T-helper 1 cell treated with Interleukin-12 subunit alpha and Interleukin-12 subunit beta and Interleukin-4 antibody, amounts not matched to agents 30 μg/mL and 1 μg/mL, for 36 hours (primary cell): ENCODE results near the gene TGFA.

Experiments
- H3K27ac Mint-ChIP-seq: one replicate; pipeline ENCODE4 v1.8.0; 2021; ENCODE audit warnings: mild to moderate bottlenecking, mixed read lengths
- H3K27me3 Mint-ChIP-seq: one replicate; pipeline ENCODE4 v1.8.0; 2021; ENCODE audit warnings: low read depth, mixed read lengths
- H3K36me3 Mint-ChIP-seq: one replicate; pipeline ENCODE4 v1.8.0; 2021; ENCODE audit warnings: low read depth, mixed read lengths
- H3K4me1 Mint-ChIP-seq: one replicate; pipeline ENCODE4 v1.8.0; 2021; ENCODE audit warnings: low read depth, mixed read lengths
- H3K4me3 Mint-ChIP-seq: one replicate; pipeline ENCODE4 v1.8.0; 2021; ENCODE audit warnings: mild to moderate bottlenecking, moderate library complexity, mixed read lengths
- H3K9me3 Mint-ChIP-seq: one replicate; pipeline ENCODE4 v1.8.0; 2021; ENCODE audit warnings: mixed read lengths

TGFA gene

DNA sequence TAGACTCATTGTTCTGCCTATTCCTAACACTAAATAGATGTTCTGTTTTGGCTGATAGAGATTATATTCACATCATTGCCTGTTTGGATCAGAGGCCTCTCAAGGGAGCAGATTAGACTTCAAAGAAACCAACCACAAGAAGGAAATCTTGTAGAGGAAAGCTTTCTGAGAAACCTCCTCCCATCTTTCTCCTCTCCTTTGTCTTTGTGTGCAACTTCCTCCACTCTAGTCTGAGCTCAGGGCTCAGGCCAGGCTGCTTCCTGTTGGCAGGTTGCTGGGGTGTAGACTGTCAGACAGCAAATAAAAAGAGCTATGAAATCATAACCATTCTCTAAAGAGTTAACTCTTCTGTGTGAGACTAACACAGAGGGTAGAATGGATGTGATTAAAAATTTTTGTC lies 113.0 kb downstream of the TGFA start:
- peak overlapping the region; percentile 46 for H3K4me3 Mint-ChIP-seq
- peaks cover 18% of the 10 kb centered on the region for H3K4me1 Mint-ChIP-seq
- H3K27ac Mint-ChIP-seq: peak overlapping the region; percentile 73
- H3K36me3 Mint-ChIP-seq: peaks cover 1% of the 10 kb centered on the region
- H3K9me3 Mint-ChIP-seq: no peaks in the 10 kb centered on the region
- peaks cover 16% of the 10 kb centered on the region for H3K27me3 Mint-ChIP-seq

DNA sequence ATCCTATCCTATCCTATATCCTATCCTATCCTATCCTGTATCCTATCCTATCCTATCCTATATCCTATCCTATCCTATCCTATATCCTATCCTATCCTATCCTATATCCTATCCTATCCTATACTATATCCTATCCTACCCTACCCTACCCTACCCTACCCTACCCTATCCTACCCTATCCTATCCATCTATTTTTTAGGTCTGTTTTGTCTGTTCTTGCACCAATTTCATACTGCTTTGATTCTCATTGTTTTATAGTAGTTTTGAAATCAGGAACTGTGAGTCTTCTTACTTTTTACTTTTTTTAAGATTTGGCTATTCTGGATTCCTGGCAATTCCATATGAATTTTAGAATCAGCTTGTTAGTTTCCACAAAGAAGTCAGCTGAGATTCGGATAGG lies 118.5 kb downstream of the TGFA start:
- Mint-ChIP-seq H3K27me3 (peaks cover 32% of the 10 kb centered on the region), H3K9me3 (no peaks in the 10 kb centered on the region), H3K4me3 (no peak overlapping the region), H3K4me1 (peaks cover 7% of the 10 kb centered on the region), H3K27ac (no peak overlapping the region), H3K36me3 (peaks cover 1% of the 10 kb centered on the region)

DNA sequence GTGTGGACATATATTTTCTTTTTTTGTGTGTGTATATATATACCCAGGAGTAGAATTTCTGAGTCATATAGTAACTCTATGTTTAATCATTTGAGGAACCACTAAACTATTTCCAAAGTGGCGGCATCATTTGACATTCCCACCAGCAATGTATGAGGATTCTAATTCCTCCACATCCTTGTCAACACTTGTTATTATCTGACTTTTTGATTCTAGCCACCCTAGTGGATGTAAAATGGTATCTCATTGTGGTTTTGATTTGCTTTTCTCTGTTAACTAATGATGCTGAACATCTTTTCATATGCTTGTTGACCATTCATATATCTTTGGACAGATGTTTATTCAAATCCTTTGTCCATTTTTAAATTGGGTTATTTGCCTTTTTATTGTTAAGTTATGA lies 120.3 kb downstream of the TGFA start:
- H3K27me3 Mint-ChIP-seq: peaks cover 32% of the 10 kb centered on the region
- H3K36me3 Mint-ChIP-seq: no peaks in the 10 kb centered on the region
- H3K9me3 Mint-ChIP-seq: no peaks in the 10 kb centered on the region
- H3K4me3 Mint-ChIP-seq: no peak overlapping the region
- no peak overlapping the region for H3K27ac Mint-ChIP-seq
- H3K4me1 Mint-ChIP-seq: no peaks in the 10 kb centered on the region

GRCh38 chr2:70431716-70432347 lies 121.8 kb downstream of the TGFA start:
- Mint-ChIP-seq H3K4me1 (no peaks in the 10 kb centered on the region), H3K4me3 (no peak overlapping the region), H3K9me3 (no peaks in the 10 kb centered on the region), H3K27me3 (peaks cover 26% of the 10 kb centered on the region), H3K27ac (no peak overlapping the region), H3K36me3 (no peaks in the 10 kb centered on the region)

DNA sequence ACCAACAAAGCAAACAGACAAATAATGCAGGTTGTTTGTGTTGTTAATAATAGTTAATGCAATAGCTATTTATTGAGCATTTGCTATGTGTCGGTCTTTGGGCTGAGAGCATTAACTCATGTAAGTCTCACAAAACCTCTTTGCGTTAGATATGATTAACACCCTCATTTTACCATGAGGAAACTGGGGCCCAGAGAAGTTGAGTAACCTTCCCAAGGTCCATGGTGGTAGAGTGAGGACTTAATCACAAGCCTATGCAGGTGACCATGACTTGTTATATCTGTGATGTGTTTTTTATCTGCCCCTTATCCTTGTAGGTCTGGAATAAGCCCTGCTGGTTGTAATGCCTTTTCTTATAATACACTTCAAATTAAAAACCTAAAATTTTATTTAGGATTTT lies 127.3 kb downstream of the TGFA start:
- no peaks in the 10 kb centered on the region for H3K9me3 Mint-ChIP-seq
- H3K4me1 Mint-ChIP-seq: no peaks in the 10 kb centered on the region
- no peak overlapping the region for H3K27ac Mint-ChIP-seq
- no peak overlapping the region for H3K4me3 Mint-ChIP-seq
- no peaks in the 10 kb centered on the region for H3K36me3 Mint-ChIP-seq
- H3K27me3 Mint-ChIP-seq: peaks cover 6% of the 10 kb centered on the region

DNA sequence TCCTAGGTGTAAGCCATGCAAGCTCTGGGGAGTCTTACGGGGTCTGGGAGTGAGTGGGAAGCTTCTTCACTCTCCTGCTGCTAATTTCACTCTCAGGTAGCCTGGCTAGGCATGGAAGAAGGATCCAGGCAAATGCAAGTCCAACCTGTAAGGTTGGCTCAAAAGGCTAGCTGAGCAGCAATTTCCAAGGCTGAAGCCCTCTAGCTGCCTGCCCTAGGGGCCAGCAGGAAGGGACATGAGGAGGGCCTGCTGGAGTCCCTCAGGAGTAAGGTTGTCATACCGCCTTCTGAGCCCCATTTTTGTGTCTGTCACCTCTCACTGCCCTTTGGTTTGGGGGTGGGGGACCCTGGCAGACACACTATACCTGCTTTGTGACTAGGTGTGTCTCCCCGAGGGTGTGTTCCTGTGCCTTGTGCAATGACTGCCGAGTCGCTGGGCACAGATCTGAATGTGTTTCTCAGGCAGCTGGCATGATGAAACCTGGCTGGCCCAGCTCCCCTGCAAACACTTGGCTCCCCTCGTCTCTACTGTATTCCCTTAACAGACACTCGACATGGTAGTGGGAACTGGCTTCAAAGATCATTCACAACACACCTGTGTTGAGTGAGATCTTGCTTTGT lies 127.8 kb downstream of the TGFA start:
- no peak overlapping the region for H3K4me3 Mint-ChIP-seq

DNA sequence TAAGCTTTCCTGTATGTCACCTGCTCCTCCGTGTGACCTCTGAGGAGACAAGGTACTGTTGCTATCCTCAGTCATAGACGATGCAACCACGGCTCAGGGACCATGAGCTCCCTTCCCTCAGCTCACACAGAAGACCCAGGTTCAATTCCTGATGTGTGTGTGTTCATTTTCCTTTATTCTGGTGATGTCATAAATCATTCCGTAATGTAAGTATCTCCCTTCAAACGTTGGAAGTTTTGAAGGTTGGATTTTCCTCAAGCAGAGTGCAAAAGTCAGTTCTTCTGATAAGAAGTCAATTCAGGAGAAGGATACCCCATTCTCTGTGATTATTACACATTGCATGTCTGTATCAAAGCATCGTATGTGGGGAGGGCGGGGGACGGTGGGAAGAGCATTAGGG lies 132.9 kb downstream of the TGFA start:
- Mint-ChIP-seq H3K36me3 (no peaks in the 10 kb centered on the region), H3K4me3 (no peak overlapping the region), H3K27ac (no peak overlapping the region), H3K27me3 (peaks cover 10% of the 10 kb centered on the region), H3K4me1 (no peaks in the 10 kb centered on the region), H3K9me3 (no peaks in the 10 kb centered on the region)

More for the DNA sequence above, 127.8 kb downstream of the TGFA start:
- no peaks in the 10 kb centered on the region for H3K4me1 Mint-ChIP-seq
- H3K27me3 Mint-ChIP-seq: peaks cover 6% of the 10 kb centered on the region
- no peaks in the 10 kb centered on the region for H3K36me3 Mint-ChIP-seq
- H3K27ac Mint-ChIP-seq: no peak overlapping the region
- H3K9me3 Mint-ChIP-seq: no peaks in the 10 kb centered on the region

DNA sequence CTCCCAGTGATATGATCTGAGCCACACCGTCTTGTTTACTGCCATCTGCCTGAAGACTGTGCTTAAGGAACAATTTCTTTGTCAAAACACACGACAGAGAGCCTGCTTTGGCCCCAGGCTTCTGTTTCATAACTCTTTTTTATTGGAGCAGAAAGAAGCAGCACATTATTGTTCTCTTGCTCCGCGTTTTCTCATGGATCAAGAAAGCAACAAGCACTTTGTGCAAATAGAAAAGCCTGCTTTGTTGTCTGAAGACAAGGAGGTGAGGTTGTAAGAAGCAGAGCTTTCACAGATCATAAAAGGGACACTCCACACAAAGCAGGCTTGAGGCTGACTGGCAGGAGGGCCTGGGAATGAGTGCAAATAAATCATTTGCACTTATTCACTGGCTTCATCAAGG lies 133.5 kb downstream of the TGFA start:
- Mint-ChIP-seq H3K9me3 (no peaks in the 10 kb centered on the region), H3K4me3 (no peak overlapping the region), H3K27me3 (peaks cover 8% of the 10 kb centered on the region), H3K4me1 (no peaks in the 10 kb centered on the region), H3K36me3 (no peaks in the 10 kb centered on the region), H3K27ac (no peak overlapping the region)

DNA sequence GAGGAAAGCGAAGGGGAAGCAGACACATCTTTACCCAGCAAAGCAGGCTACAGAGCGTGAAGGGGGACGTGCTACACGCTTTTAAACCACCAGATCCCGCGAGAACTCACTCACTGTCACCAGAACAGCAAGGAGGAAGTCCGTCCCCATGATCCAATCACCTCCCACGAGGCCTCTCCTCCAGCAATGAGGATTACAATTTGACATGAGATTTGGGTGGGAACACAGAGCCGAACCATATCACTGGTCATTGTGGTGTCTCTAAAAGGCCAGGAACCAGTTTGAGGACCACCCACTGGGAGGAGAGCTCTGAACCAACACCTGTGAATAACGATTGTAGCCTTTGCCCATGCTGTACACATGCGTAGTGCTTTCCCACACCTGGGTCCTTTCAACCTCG lies 135.1 kb downstream of the TGFA start:
- Mint-ChIP-seq H3K36me3 (no peaks in the 10 kb centered on the region), H3K4me3 (no peak overlapping the region), H3K27ac (no peak overlapping the region), H3K4me1 (no peaks in the 10 kb centered on the region), H3K27me3 (peaks cover 10% of the 10 kb centered on the region), H3K9me3 (no peaks in the 10 kb centered on the region)

GRCh38 chr2:70417011-70417410 lies 136.6 kb downstream of the TGFA start:
- peaks cover 10% of the 10 kb centered on the region for H3K27me3 Mint-ChIP-seq
- no peaks in the 10 kb centered on the region for H3K9me3 Mint-ChIP-seq
- H3K27ac Mint-ChIP-seq: no peak overlapping the region
- H3K4me1 Mint-ChIP-seq: no peaks in the 10 kb centered on the region
- no peak overlapping the region for H3K4me3 Mint-ChIP-seq
- H3K36me3 Mint-ChIP-seq: no peaks in the 10 kb centered on the region

GRCh38 chr2:70412294-70413070 lies 141.1 kb downstream of the TGFA start:
- Mint-ChIP-seq H3K9me3 (no peaks in the 10 kb centered on the region), H3K27me3 (peaks cover 19% of the 10 kb centered on the region), H3K4me1 (no peaks in the 10 kb centered on the region), H3K36me3 (no peaks in the 10 kb centered on the region), H3K27ac (no peak overlapping the region), H3K4me3 (no peak overlapping the region)

DNA sequence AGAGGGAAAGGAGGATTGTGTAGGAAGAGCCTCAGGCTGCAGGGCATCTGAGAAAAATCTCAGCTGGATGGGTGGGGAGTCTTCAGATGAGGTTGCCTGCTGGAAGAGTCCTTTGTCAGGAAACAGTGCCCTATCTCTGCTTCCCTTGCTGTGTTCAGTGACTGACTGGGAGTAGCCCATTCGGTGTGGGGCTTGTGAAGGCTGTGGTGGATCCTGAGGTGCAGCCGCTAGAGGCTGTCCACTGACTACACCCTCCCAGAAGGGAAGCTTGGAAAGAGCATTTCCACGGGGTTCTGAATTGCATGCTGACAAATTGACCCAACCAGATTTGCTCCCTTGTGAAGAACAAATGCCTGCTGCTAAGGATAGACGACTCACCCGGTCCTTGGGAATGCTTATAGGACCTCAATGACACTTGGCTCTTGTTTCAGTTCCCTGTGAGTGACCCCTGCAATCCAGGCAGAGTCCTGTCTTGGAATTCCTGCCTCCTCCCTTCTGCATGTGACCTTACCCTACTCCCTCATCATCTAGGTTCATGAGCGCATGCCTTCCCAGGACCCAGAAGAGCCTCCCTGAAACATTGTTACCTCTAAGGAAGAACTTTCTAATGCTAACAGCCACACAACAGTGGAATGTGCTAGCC lies 142.0 kb downstream of the TGFA start:
- Mint-ChIP-seq H3K36me3 (no peaks in the 10 kb centered on the region), H3K27ac (no peak overlapping the region), H3K9me3 (no peaks in the 10 kb centered on the region), H3K4me3 (no peak overlapping the region), H3K4me1 (no peaks in the 10 kb centered on the region), H3K27me3 (peaks cover 19% of the 10 kb centered on the region)

DNA sequence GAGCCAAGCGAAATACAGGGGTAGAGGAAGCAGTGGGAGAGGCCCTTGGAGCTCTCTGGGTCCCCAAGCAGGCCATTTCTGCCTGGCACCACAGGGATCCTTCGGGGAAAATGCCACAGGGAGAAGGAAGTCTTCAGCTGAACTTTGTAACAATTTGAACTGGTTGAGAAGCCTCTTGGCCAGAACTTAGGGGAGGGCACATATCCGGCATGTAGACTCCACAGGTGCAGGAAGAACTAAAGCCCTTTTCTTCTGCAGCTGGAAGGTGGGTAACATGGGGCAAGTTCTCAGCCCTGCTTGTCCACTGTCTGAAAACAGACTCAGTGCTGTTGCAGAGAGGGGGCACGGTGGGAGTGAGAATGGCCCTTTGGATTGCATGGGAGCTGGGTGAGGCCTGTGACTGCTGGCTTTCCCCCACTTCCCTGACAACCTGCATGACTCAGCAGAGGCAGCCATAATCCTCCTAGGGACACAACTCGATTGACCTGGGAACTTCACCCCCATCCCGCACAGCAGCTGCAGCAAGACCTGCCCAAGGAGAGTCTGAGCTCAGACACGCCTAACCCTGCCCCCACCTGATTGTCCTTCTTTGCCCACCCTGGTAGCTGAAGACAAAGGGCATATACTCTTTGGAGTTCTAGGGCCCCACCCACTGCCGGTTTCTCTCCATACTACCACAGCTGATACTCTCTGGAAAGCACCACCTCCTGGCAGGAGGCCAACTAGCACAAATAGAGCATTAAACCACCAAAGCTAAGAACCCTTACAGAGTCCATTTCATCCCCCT lies 150.2 kb downstream of the TGFA start:
- Mint-ChIP-seq H3K9me3 (no peaks in the 10 kb centered on the region), H3K27me3 (peaks cover 15% of the 10 kb centered on the region), H3K27ac (no peak overlapping the region), H3K4me3 (no peak overlapping the region), H3K4me1 (no peaks in the 10 kb centered on the region), H3K36me3 (no peaks in the 10 kb centered on the region)

GRCh38 chr2:70400539-70400938 lies 153.1 kb downstream of the TGFA start:
- H3K27me3 Mint-ChIP-seq: peaks cover 18% of the 10 kb centered on the region
- no peaks in the 10 kb centered on the region for H3K4me1 Mint-ChIP-seq
- H3K4me3 Mint-ChIP-seq: no peak overlapping the region
- no peaks in the 10 kb centered on the region for H3K9me3 Mint-ChIP-seq
- no peaks in the 10 kb centered on the region for H3K36me3 Mint-ChIP-seq
- H3K27ac Mint-ChIP-seq: no peak overlapping the region
